ENCODE measurements around the gene MEG3. TPM values are rescaled to one million over a fixed set of nuclear protein-coding genes. Genes with fewer than 3 reads are reported as not detected.

MEG3 gene
- total and polyA plus RNA-seq, 9 of the 15 experiments (the other 6 are each of a cell fraction or from before 2014, with no cell fraction given), result 0.10 to 5.3 (median 1.0) TPM; not detected in 1

- no peaks in the 10 kb centered on the region for H3K27me3 ChIP-seq (ENCODE audit: control insufficient read depth in 2 of 2, insufficient read depth in 2 of 2, low read length in 2 of 2)
- 71% methylated on average over 16 of the region's 24 CpGs for WGBS (ENCODE audit: insufficient coverage, low coverage, missing lambda C conversion rate)
- in situ Hi-C loops (cut with MboI) (no loop called here), intact Hi-C loops (cut with micrococcal nuclease) (no loop called here)
- ChIA-PET POLR2A (no interaction called here), CTCF (ENCODE audit: low intra/inter-chr PET ratio) (no interaction called here)
- H3K9me1 ChIP-seq (ENCODE audit: control insufficient read depth, insufficient read depth, low read length), result no peaks in the 10 kb centered on the region
- H3K4me2 ChIP-seq (ENCODE audit: insufficient read depth, low read length), result no peak overlapping the region
- H3K4me3 ChIP-seq, result no peak overlapping the region
- no peaks in the 10 kb centered on the region for H3K79me2 ChIP-seq (ENCODE audit: control insufficient read depth, insufficient read depth, low read length)
- no peak overlapping the region for H3K27ac ChIP-seq (ENCODE audit: extremely low read depth, low read depth, low read length)
- no peak overlapping the region for H2AFZ ChIP-seq (ENCODE audit: low read depth, low read length)
- H4K20me1 ChIP-seq (replicated peaks; ENCODE audit: control insufficient read depth, insufficient read depth, low read length), result no peaks in the 10 kb centered on the region
- peaks cover 33 to 43% of the 10 kb centered on the region in 2 experiments for H3K4me1 ChIP-seq (replicated peaks in 1 of 2; ENCODE audit: control insufficient read depth in 2 of 2, insufficient read depth in 2 of 2, low read length in 2 of 2)
- ATAC-seq (no peak), FAIRE-seq (no peak), DNase-seq (ENCODE audit: extremely low read depth in 1 of 4, low spot score in 3 of 4) (no peak)
- no peaks in the 10 kb centered on the region for H3K36me3 ChIP-seq (ENCODE audit: control insufficient read depth, insufficient read depth, low read length)
- H3K9me3 ChIP-seq (replicated peaks; ENCODE audit: control insufficient read depth, insufficient read depth, low read depth, low read length), result 0 out of 2 replicates have a peak, but pooled peaks cover 2% of the 10 kb centered on the region
- H3K9ac ChIP-seq (ENCODE audit: insufficient read depth in 1 of 2, low read depth in 2 of 2, low read length in 2 of 2), result no peak overlapping the region; a peak in 1 of 4 replicates
- TF ChIP-seq CHD4 (IDR thresholded peaks at IDR 0.05; ENCODE audit: insufficient read depth, insufficient replicate concordance, low read depth, low read length, poor library complexity, severe bottlenecking) (no peak), THAP7 (CRISPR knock-in tag; IDR thresholded peaks at IDR 0.05) (no peak), ZNF274 (IDR thresholded peaks at IDR 0.05; ENCODE audit: borderline replicate concordance, low read depth, low read length) (no peak), CREB3 (tag; conservative IDR thresholded peaks at IDR 0.05; ENCODE audit: low read depth) (no peak), FOXP4 (CRISPR knock-in tag; IDR thresholded peaks at IDR 0.05; ENCODE audit: borderline replicate concordance) (no peak), HOXB6 (CRISPR knock-in tag; IDR thresholded peaks at IDR 0.05; ENCODE audit: borderline replicate concordance) (no peak), IRF2 (CRISPR knock-in tag; IDR thresholded peaks at IDR 0.05) (no peak), NUFIP1 (IDR thresholded peaks at IDR 0.05; ENCODE audit: partially characterized antibody) (no peak), ZNF785 (CRISPR knock-in tag; IDR thresholded peaks at IDR 0.05) (no peak), ATF7 (IDR thresholded peaks at IDR 0.05) (no peak)
- BruUV-seq (replicated peaks), result no TSS peak
These were observed 42.9 kb downstream of the MEG3 start for GRCh38 chr14:100868621-100869370.

Measured in K562 (cell line).